ENCODE data around the gene SOX21.

The SOX21 gene

DNA sequence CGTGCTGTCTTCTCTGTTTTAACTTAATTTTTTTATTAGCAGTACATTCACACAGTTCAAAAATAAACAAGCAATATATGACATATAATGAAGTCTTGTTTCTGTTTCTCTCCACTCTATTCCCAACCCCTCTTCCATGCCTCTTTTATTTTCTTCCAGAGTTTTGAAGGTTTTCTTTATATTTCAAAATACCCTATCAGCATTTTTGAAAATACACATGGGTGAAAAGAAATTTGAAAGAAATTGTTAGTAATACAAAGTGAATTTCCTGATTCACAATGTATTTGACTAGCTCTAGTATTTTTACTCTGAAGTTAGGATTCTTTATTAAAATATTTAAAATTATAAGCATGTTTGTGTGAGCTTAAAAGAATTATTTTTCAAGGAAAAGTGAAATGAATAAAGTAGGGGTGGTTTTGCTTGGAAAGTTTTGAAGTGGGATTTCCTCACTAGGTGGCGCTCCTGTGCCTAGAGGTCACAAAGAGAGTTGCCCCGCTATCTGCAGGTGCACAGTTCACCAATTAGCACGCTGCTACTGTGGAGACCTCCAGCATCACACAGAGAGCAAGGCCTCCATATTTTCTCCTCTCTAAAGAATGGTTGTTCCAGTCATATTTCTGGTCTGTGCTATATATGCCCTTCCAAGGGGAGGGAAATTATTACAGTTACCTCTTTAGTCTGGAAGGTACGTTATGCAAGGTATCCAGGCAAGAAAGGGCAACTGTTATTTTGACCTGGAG lies 37.6 kb downstream of the SOX21 start:
- peak; percentile 24 for DNase-seq

DNA sequence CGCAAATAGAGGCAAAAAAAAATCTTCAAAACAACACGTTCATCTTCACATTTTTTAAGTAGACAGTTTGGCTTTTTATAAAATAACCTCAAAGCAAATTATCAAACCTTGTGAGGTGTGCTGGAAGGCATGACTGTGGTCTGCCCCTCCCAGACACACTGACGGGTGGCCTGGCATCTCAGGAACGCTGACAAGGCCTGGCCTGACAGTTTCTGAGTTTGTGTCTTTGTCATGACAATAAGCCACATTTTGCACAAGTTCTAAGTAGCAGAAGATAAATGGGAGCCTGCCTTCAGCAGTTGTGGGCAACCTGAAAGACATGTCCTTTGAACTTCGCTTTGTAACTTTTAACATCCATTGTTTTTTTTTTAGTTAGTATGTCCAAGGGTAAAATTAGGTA lies 38.5 kb downstream of the SOX21 start:
- no peak for DNase-seq

DNA sequence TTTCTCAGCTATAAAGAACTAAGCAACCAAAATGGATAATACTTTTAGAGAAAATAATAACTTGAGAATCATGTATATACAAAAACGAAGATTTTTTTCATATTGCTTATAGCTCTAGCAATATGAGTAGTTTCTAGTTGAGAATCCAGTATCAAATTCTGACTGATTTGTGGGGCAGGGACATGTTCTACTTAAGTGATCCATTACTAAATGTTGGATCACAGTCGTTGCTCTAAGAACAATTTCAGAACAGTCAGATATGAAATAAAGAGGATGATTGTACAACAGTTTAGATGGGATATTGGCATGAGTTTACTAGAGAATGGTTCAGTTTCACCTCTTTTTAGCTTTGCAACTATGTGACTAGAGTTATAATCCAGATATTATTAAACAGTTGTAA lies 39.9 kb downstream of the SOX21 start:
- DNase-seq, result no peak

DNA sequence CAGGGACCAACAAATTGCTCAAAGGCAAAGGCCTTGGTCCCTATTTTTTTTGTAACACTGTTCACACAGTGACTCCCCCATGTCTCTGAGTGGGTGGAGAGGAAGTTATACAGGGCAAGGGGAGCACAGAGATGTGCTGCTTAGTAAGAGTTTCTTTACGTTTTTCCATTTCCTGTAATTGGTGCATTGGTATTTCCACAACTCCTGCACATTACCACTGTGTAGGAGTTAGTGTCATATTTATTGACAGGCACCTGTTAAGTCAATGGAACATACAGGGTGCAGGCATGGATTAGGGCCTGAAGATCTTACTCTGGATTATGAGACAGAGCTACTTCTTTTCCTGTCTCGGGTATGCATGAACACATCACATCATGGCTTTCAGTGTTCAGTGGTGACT lies 45.2 kb downstream of the SOX21 start:
- no peak for DNase-seq

DNA sequence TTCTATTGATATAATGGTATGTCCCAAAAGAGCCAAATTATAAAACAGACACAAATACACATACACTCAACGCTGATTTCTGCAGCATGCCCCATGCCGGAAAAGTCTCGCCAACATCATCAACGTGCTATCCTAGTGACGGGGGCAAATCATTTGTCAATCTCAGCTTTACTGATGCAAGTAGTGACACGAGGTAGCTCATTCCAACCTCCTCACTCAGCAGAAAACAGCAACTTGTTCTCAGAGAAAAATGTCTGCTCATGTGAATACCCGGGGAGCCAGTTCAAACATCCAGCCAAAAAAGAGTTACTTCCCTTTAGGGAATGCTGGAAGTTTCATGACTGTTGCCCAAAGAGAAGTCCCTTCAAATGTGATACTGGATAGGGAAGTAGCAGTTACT lies 46.3 kb downstream of the SOX21 start:
- DNase-seq, result no peak

DNA sequence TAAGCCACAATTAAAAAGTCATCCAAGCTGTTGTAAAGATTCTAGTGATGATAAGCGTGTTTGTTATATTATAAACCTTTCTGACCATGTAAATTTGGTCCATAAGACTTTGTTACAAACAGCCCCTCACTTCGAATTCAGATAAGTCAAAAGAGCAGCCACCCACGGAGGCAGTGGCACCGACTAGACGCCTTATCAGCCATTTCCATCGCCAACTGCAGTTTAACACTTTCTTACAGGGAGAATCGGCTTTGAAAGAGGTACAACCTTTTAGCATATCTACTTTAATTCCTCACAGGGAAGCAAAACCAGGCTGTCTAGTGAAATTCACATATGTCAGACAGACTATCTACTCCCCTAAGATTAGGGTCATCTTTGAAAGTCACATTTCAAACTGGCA lies 47.5 kb downstream of the SOX21 start:
- DNase-seq, result no peak

DNA sequence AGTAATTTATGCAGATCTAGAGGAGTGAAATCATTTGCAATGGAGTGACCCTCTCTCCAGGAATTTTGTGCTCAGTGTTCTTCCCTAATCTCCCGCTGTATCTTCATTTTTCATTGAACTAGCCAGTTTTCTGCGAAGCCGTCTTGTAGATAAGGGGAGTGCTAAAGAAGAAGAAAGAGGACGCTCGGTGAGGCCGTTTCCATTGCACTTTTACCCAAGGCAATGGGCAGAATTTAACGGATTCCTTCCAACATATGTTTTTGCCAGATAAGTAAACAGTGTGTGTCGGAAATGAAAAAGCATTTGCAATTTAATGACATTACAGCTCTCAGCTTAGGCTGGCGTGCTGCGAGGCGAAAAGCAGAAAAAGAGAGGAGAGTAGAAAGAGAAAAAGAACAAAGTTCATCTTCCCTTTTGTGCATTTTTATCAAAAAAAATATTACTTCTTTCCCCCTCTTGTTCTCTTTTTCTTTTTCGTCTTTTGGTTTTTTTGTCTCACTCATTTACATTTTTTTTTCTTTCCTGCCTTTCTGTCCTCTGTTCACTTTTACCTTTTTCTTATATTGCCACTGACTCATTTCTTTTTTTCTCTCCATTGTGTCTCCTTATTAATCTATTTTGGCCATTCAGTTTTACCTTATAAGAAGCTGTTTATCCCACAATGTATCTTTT lies 49.9 kb downstream of the SOX21 start:
- no peak for DNase-seq

DNA sequence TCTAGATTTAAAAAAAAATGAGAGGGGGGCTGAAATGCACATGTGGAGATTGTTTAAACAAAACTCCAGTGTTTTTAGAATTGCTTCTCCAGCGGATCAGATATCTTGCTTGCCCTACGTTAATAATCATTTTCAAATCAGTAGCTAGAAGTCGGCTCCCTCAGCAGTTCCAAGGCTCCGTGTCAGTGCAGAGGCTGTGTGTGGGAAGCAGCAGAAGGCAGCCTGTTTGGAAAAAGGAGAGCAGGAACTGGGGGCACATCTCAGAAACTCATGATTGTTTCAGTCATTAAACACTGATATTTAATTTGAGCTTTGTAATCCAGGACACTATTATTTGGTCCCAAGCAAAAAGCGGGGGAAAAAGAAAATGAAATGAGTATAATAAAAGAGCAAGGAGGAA lies 50.9 kb downstream of the SOX21 start:
- DNase-seq, result no peak

DNA sequence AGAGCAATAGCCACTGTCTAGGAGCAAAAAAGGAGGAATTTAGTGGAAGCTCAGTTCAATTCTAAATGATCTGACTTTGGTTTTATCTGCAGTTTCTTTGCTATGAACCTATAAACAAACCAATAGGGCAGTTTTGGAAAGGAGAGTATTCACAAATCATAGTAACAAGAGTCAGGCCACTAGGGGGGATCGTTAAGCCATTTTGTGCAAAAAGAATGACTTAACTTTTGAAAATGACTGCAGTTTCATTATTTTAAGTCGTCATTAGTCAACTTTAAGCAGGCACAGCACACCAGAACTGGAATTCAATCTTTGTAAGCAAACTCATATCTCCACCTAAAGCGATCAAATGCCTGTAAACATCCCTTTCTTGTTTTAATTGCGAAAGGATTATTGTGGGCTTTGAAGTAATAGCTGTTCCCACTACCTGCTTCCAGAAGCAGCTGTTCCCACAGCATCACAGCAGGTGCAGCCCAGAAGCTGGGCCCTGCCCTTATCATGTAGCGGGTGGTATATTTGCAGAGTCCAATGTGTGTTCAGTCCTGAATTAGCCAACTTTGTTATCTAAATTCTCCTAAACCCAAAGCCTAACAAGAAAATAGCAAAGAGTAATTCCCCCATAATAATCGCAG lies 51.5 kb downstream of the SOX21 start:
- peak; percentile 25 for DNase-seq

Data from fibroblast of upper back skin (primary cell).